Measurements from ENCODE around the gene NKAPD1.

- TF ChIP-seq, protein P1, sequence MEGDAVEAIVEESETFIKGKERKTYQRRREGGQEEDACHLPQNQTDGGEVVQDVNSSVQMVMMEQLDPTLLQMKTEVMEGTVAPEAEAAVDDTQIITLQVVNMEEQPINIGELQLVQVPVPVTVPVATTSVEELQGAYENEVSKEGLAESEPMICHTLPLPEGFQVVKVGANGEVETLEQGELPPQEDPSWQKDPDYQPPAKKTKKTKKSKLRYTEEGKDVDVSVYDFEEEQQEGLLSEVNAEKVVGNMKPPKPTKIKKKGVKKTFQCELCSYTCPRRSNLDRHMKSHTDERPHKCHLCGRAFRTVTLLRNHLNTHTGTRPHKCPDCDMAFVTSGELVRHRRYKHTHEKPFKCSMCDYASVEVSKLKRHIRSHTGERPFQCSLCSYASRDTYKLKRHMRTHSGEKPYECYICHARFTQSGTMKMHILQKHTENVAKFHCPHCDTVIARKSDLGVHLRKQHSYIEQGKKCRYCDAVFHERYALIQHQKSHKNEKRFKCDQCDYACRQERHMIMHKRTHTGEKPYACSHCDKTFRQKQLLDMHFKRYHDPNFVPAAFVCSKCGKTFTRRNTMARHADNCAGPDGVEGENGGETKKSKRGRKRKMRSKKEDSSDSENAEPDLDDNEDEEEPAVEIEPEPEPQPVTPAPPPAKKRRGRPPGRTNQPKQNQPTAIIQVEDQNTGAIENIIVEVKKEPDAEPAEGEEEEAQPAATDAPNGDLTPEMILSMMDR (IDR thresholded peaks at IDR 0.05): no peak
- TF ChIP-seq POLR2A (IDR thresholded peaks at IDR 0.05) (no peak), POLR2AphosphoS5 (IDR thresholded peaks at IDR 0.05) (no peak)
Observed at GRCh38 chr11:112050721-112051120, 23.4 kb upstream of the NKAPD1 start.

Measured in prostate gland (tissue), 2 donors.